ENCODE results near the gene SLC16A3.

SLC16A3 gene

GRCh38 chr17:82262344-82262743 lies 33.5 kb downstream of the SLC16A3 start:
- H3K79me2 ChIP-seq (ENCODE audit: insufficient read depth, low read depth) = peaks cover 43% of the 10 kb centered on the region
- TF ChIP-seq CTCF (conservative IDR thresholded peaks at IDR 0.05; ENCODE audit: low read depth, low read length) = no peak
- H3K36me3 ChIP-seq (ENCODE audit: insufficient read depth) = peaks cover 23% of the 10 kb centered on the region; the same call in 1 of the 2 replicates
- no peak overlapping the region for H3K4me3 ChIP-seq (IDR thresholded peaks at IDR 0.05; ENCODE audit: insufficient read depth, low read depth, low read length)
- peaks cover 5% of the 10 kb centered on the region; the same call in 1 of the 2 replicates for H4K20me1 ChIP-seq (ENCODE audit: insufficient read depth)
- no peak overlapping the region for H3K9ac ChIP-seq
- no peak overlapping the region for H2AFZ ChIP-seq (ENCODE audit: low read depth)
- H3K4me1 ChIP-seq (ENCODE audit: low read depth, poor library complexity, severe bottlenecking) = no peaks in the 10 kb centered on the region
- H3K27me3 ChIP-seq (ENCODE audit: insufficient read depth, low read depth) = no peaks in the 10 kb centered on the region
- H3K27ac ChIP-seq = no peak overlapping the region
- no peak overlapping the region for H3K4me2 ChIP-seq

GRCh38 chr17:82263641-82264040 lies 34.8 kb downstream of the SLC16A3 start:
- Histone ChIP-seq H3K36me3 (ENCODE audit: insufficient read depth) (peaks cover 24% of the 10 kb centered on the region; the same call in 1 of the 2 replicates), H3K79me2 (ENCODE audit: insufficient read depth, low read depth) (peaks cover 47% of the 10 kb centered on the region)

GRCh38 chr17:82266142-82266541 lies 37.3 kb downstream of the SLC16A3 start:
- Histone ChIP-seq H3K27me3 (ENCODE audit: insufficient read depth, low read depth) (no peaks in the 10 kb centered on the region), H3K79me2 (ENCODE audit: insufficient read depth, low read depth) (peaks cover 64% of the 10 kb centered on the region), H3K4me1 (ENCODE audit: low read depth, poor library complexity, severe bottlenecking) (peaks cover 30% of the 10 kb centered on the region), H3K36me3 (ENCODE audit: insufficient read depth) (peaks cover 23% of the 10 kb centered on the region; the same call in 1 of the 2 replicates), H3K27ac (no peak overlapping the region), H4K20me1 (ENCODE audit: insufficient read depth) (peaks cover 37% of the 10 kb centered on the region), H3K4me3 (IDR thresholded peaks at IDR 0.05; ENCODE audit: insufficient read depth, low read depth, low read length) (no peak overlapping the region), H2AFZ (ENCODE audit: low read depth) (no peak overlapping the region), H3K4me2 (no peak overlapping the region), H3K9ac (no peak overlapping the region)
- TF ChIP-seq CTCF (conservative IDR thresholded peaks at IDR 0.05; ENCODE audit: low read depth, low read length) = no peak

More at GRCh38 chr17:82263641-82264040, 34.8 kb downstream of the SLC16A3 start:
- H3K4me2 ChIP-seq = no peak overlapping the region
- H3K27ac ChIP-seq = no peak overlapping the region
- H3K4me3 ChIP-seq (IDR thresholded peaks at IDR 0.05; ENCODE audit: insufficient read depth, low read depth, low read length) = no peak overlapping the region
- peaks cover 15% of the 10 kb centered on the region for H4K20me1 ChIP-seq (ENCODE audit: insufficient read depth)
- no peak overlapping the region for H3K9ac ChIP-seq
- peaks cover 8% of the 10 kb centered on the region for H3K4me1 ChIP-seq (ENCODE audit: low read depth, poor library complexity, severe bottlenecking)
- H3K27me3 ChIP-seq (ENCODE audit: insufficient read depth, low read depth) = no peaks in the 10 kb centered on the region
- no peak for TF ChIP-seq CTCF (conservative IDR thresholded peaks at IDR 0.05; ENCODE audit: low read depth, low read length)
- H2AFZ ChIP-seq (ENCODE audit: low read depth) = no peak overlapping the region

- peaks cover 44% of the 10 kb centered on the region for H3K4me1 ChIP-seq (ENCODE audit: low read depth, poor library complexity, severe bottlenecking)
- peaks cover 79% of the 10 kb centered on the region for H3K79me2 ChIP-seq (ENCODE audit: insufficient read depth, low read depth)
- no peak overlapping the region for H3K9ac ChIP-seq
- no peak overlapping the region for H2AFZ ChIP-seq (ENCODE audit: low read depth)
- TF ChIP-seq CTCF (conservative IDR thresholded peaks at IDR 0.05; ENCODE audit: low read depth, low read length) = no peak
- H3K4me2 ChIP-seq = no peak overlapping the region
- H4K20me1 ChIP-seq (ENCODE audit: insufficient read depth) = peaks cover 51% of the 10 kb centered on the region
- H3K36me3 ChIP-seq (ENCODE audit: insufficient read depth) = peaks cover 23% of the 10 kb centered on the region; the same call in 1 of the 2 replicates
- H3K27me3 ChIP-seq (ENCODE audit: insufficient read depth, low read depth) = no peaks in the 10 kb centered on the region
- H3K4me3 ChIP-seq (IDR thresholded peaks at IDR 0.05; ENCODE audit: insufficient read depth, low read depth, low read length) = no peak overlapping the region
- no peak overlapping the region for H3K27ac ChIP-seq
Measured at GRCh38 chr17:82267575-82268379, 38.9 kb downstream of the SLC16A3 start.

All from KMS-11 (cell line).